Measurements from ENCODE around the gene LCMT2.

LCMT2 gene

GRCh38 chr15:43287254-43287653 lies 43.1 kb downstream of the LCMT2 start:
- no peaks in the 10 kb centered on the region for H3K9me3 ChIP-seq (replicated peaks in 1 of 2; ENCODE audit: control insufficient read depth in 2 of 2, insufficient read depth in 1 of 2, low read depth in 1 of 2, low read length in 2 of 2)
- H3K23ac ChIP-seq (ENCODE audit: low read depth, low read length, poor library complexity): peak overlapping the region; percentile 39
- no peak overlapping the region for H3K18ac ChIP-seq (ENCODE audit: low read length)
- H3K27me3 ChIP-seq (ENCODE audit: control insufficient read depth in 3 of 3, insufficient read depth in 3 of 3, low read depth in 1 of 3, low read length in 3 of 3): peaks cover 0 to 24% (median 3%) of the 10 kb centered on the region in 3 experiments
- H2BK15ac ChIP-seq (ENCODE audit: low read length): peak overlapping the region; percentile 65
- H4K8ac ChIP-seq (ENCODE audit: low read depth, low read length): no peak overlapping the region
- WGBS, 2 donors (ENCODE audit: extremely low coverage in 2 of 2, insufficient read length in 2 of 2, insufficient replicate concordance in 1 of 2): no CpG with 5 or more reads among the region's 15 CpGs
- H3K36me3 ChIP-seq (replicated peaks in 1 of 2; ENCODE audit: control insufficient read depth in 2 of 2, insufficient read depth in 2 of 2, low read length in 2 of 2): no peaks in the 10 kb centered on the region
- peak overlapping the region; percentile 35 for H2AFZ ChIP-seq (ENCODE audit: low read length)
- no peak overlapping the region for H3K27ac ChIP-seq (replicated peaks; ENCODE audit: low read length)
- no peak overlapping the region for H2BK12ac ChIP-seq (ENCODE audit: low read length)
- no peak overlapping the region for H3K4me2 ChIP-seq (ENCODE audit: insufficient read depth, low read length, poor library complexity, severe bottlenecking)
- H2AK5ac ChIP-seq (ENCODE audit: low read depth, low read length): peak overlapping the region; percentile 38
- no peak overlapping the region for H4K91ac ChIP-seq (ENCODE audit: low read depth, low read length, poor library complexity)
- no peaks in the 10 kb centered on the region for H3K79me1 ChIP-seq (ENCODE audit: low read depth, low read length)
- peaks cover 0 to 2% of the 10 kb centered on the region in 2 donors for H3K4me1 ChIP-seq (ENCODE audit: control insufficient read depth in 2 of 2, insufficient read depth in 1 of 2, low read depth in 1 of 2, low read length in 2 of 2)
- H2BK5ac ChIP-seq (ENCODE audit: low read length): no peak overlapping the region
- H3K4ac ChIP-seq (ENCODE audit: low read length): no peak overlapping the region
- H3K9ac ChIP-seq (ENCODE audit: low read depth, low read length, poor library complexity): peak overlapping the region; percentile 15
- no peak for DNase-seq (ENCODE audit: low spot score)
- no peak overlapping the region for H3K14ac ChIP-seq (ENCODE audit: low read length)
- H3K4me3 ChIP-seq (ENCODE audit: low read length in 2 of 2): no peak overlapping the region
- no peak overlapping the region for H2BK120ac ChIP-seq (ENCODE audit: low read depth, low read length)

GRCh38 chr15:43286074-43286473 lies 44.3 kb downstream of the LCMT2 start:
- H3K79me1 ChIP-seq (ENCODE audit: low read depth, low read length): no peaks in the 10 kb centered on the region
- DNase-seq (ENCODE audit: low spot score): no peak
- no peak overlapping the region for H2AK5ac ChIP-seq (ENCODE audit: low read depth, low read length)
- H3K4me3 ChIP-seq (ENCODE audit: low read length in 2 of 2): no peak overlapping the region
- H4K91ac ChIP-seq (ENCODE audit: low read depth, low read length, poor library complexity): no peak overlapping the region
- no peak overlapping the region for H3K9ac ChIP-seq (ENCODE audit: low read depth, low read length, poor library complexity)
- no peak overlapping the region for H2BK120ac ChIP-seq (ENCODE audit: low read depth, low read length)
- no CpG with 5 or more reads among the region's 7 CpGs for WGBS, 2 donors (ENCODE audit: extremely low coverage in 2 of 2, insufficient read length in 2 of 2, insufficient replicate concordance in 1 of 2)
- H3K4ac ChIP-seq (ENCODE audit: low read length): no peak overlapping the region
- H3K4me2 ChIP-seq (ENCODE audit: insufficient read depth, low read length, poor library complexity, severe bottlenecking): no peak overlapping the region
- H3K18ac ChIP-seq (ENCODE audit: low read length): no peak overlapping the region
- H3K23ac ChIP-seq (ENCODE audit: low read depth, low read length, poor library complexity): no peak overlapping the region
- H2BK12ac ChIP-seq (ENCODE audit: low read length): no peak overlapping the region
- H3K27ac ChIP-seq (replicated peaks; ENCODE audit: low read length): no peak overlapping the region
- H3K9me3 ChIP-seq (replicated peaks in 1 of 2; ENCODE audit: control insufficient read depth in 2 of 2, insufficient read depth in 1 of 2, low read depth in 1 of 2, low read length in 2 of 2): no peaks in the 10 kb centered on the region
- no peaks in the 10 kb centered on the region for H3K36me3 ChIP-seq (replicated peaks in 1 of 2; ENCODE audit: control insufficient read depth in 2 of 2, insufficient read depth in 2 of 2, low read length in 2 of 2)
- no peak overlapping the region for H2BK5ac ChIP-seq (ENCODE audit: low read length)
- H2BK15ac ChIP-seq (ENCODE audit: low read length): no peak overlapping the region
- peaks cover 0 to 2% of the 10 kb centered on the region in 2 donors for H3K4me1 ChIP-seq (ENCODE audit: control insufficient read depth in 2 of 2, insufficient read depth in 1 of 2, low read depth in 1 of 2, low read length in 2 of 2)
- H3K27me3 ChIP-seq (ENCODE audit: control insufficient read depth in 3 of 3, insufficient read depth in 3 of 3, low read depth in 1 of 3, low read length in 3 of 3): peaks cover 0 to 13% (median 3%) of the 10 kb centered on the region in 3 experiments
- H3K14ac ChIP-seq (ENCODE audit: low read length): no peak overlapping the region
- no peak overlapping the region for H4K8ac ChIP-seq (ENCODE audit: low read depth, low read length)
- peak overlapping the region; percentile 42 for H2AFZ ChIP-seq (ENCODE audit: low read length)

GRCh38 chr15:43285609-43286037 lies 44.8 kb downstream of the LCMT2 start:
- no peak overlapping the region for H2BK12ac ChIP-seq (ENCODE audit: low read length)
- peak overlapping the region; percentile 42 for H2AFZ ChIP-seq (ENCODE audit: low read length)
- H3K4me2 ChIP-seq (ENCODE audit: insufficient read depth, low read length, poor library complexity, severe bottlenecking): no peak overlapping the region
- no peaks in the 10 kb centered on the region for H3K9me3 ChIP-seq (replicated peaks in 1 of 2; ENCODE audit: control insufficient read depth in 2 of 2, insufficient read depth in 1 of 2, low read depth in 1 of 2, low read length in 2 of 2)
- H3K79me1 ChIP-seq (ENCODE audit: low read depth, low read length): no peaks in the 10 kb centered on the region
- no peak overlapping the region for H3K18ac ChIP-seq (ENCODE audit: low read length)
- no peak overlapping the region for H3K27ac ChIP-seq (replicated peaks; ENCODE audit: low read length)
- H3K4me1 ChIP-seq (ENCODE audit: control insufficient read depth in 2 of 2, insufficient read depth in 1 of 2, low read depth in 1 of 2, low read length in 2 of 2): peaks cover 0 to 2% of the 10 kb centered on the region in 2 donors
- no peak overlapping the region for H3K23ac ChIP-seq (ENCODE audit: low read depth, low read length, poor library complexity)
- no peak overlapping the region for H2BK120ac ChIP-seq (ENCODE audit: low read depth, low read length)
- peak overlapping the region; percentile 26 for H3K9ac ChIP-seq (ENCODE audit: low read depth, low read length, poor library complexity)
- H3K4ac ChIP-seq (ENCODE audit: low read length): no peak overlapping the region
- no peak overlapping the region for H2AK5ac ChIP-seq (ENCODE audit: low read depth, low read length)
- peaks cover 0 to 13% (median 3%) of the 10 kb centered on the region in 3 experiments for H3K27me3 ChIP-seq (ENCODE audit: control insufficient read depth in 3 of 3, insufficient read depth in 3 of 3, low read depth in 1 of 3, low read length in 3 of 3)
- H3K4me3 ChIP-seq (ENCODE audit: low read length in 2 of 2): no peak overlapping the region
- peak; percentile 66 for DNase-seq (ENCODE audit: low spot score)
- H3K36me3 ChIP-seq (replicated peaks in 1 of 2; ENCODE audit: control insufficient read depth in 2 of 2, insufficient read depth in 2 of 2, low read length in 2 of 2): no peaks in the 10 kb centered on the region
- H2BK15ac ChIP-seq (ENCODE audit: low read length): no peak overlapping the region
- no peak overlapping the region for H2BK5ac ChIP-seq (ENCODE audit: low read length)
- H4K8ac ChIP-seq (ENCODE audit: low read depth, low read length): no peak overlapping the region
- no peak overlapping the region for H3K14ac ChIP-seq (ENCODE audit: low read length)
- no CpG with 5 or more reads among the region's 4 CpGs for WGBS, 2 donors (ENCODE audit: extremely low coverage in 2 of 2, insufficient read length in 2 of 2, insufficient replicate concordance in 1 of 2)
- no peak overlapping the region for H4K91ac ChIP-seq (ENCODE audit: low read depth, low read length, poor library complexity)

- DNase-seq (ENCODE audit: low spot score): no peak
- no peak overlapping the region for H2BK120ac ChIP-seq (ENCODE audit: low read depth, low read length)
- H3K9me3 ChIP-seq (replicated peaks in 1 of 2; ENCODE audit: control insufficient read depth in 2 of 2, insufficient read depth in 1 of 2, low read depth in 1 of 2, low read length in 2 of 2): no peaks in the 10 kb centered on the region
- no peak overlapping the region for H2AK5ac ChIP-seq (ENCODE audit: low read depth, low read length)
- no peak overlapping the region for H3K9ac ChIP-seq (ENCODE audit: low read depth, low read length, poor library complexity)
- H3K18ac ChIP-seq (ENCODE audit: low read length): no peak overlapping the region
- H3K4me2 ChIP-seq (ENCODE audit: insufficient read depth, low read length, poor library complexity, severe bottlenecking): no peak overlapping the region
- H2BK5ac ChIP-seq (ENCODE audit: low read length): no peak overlapping the region
- H3K4me3 ChIP-seq (ENCODE audit: low read length in 2 of 2): no peak overlapping the region
- no peak overlapping the region for H3K23ac ChIP-seq (ENCODE audit: low read depth, low read length, poor library complexity)
- H3K14ac ChIP-seq (ENCODE audit: low read length): no peak overlapping the region
- H4K91ac ChIP-seq (ENCODE audit: low read depth, low read length, poor library complexity): no peak overlapping the region
- no peaks in the 10 kb centered on the region for H3K36me3 ChIP-seq (replicated peaks in 1 of 2; ENCODE audit: control insufficient read depth in 2 of 2, insufficient read depth in 2 of 2, low read length in 2 of 2)
- H4K8ac ChIP-seq (ENCODE audit: low read depth, low read length): no peak overlapping the region
- no peak overlapping the region for H3K4ac ChIP-seq (ENCODE audit: low read length)
- H2BK12ac ChIP-seq (ENCODE audit: low read length): no peak overlapping the region
- H3K27ac ChIP-seq (replicated peaks; ENCODE audit: low read length): no peak overlapping the region
- peaks cover 0 to 2% of the 10 kb centered on the region in 2 donors for H3K4me1 ChIP-seq (ENCODE audit: control insufficient read depth in 2 of 2, insufficient read depth in 1 of 2, low read depth in 1 of 2, low read length in 2 of 2)
- no CpG with 5 or more reads among the region's 1 CpG for WGBS, 2 donors (ENCODE audit: extremely low coverage in 2 of 2, insufficient read length in 2 of 2, insufficient replicate concordance in 1 of 2)
- no peak overlapping the region for H2AFZ ChIP-seq (ENCODE audit: low read length)
- no peaks in the 10 kb centered on the region for H3K79me1 ChIP-seq (ENCODE audit: low read depth, low read length)
- peaks cover 0 to 23% (median 3%) of the 10 kb centered on the region in 3 experiments for H3K27me3 ChIP-seq (ENCODE audit: control insufficient read depth in 3 of 3, insufficient read depth in 3 of 3, low read depth in 1 of 3, low read length in 3 of 3)
- no peak overlapping the region for H2BK15ac ChIP-seq (ENCODE audit: low read length)
These were observed 46.8 kb downstream of the LCMT2 start for GRCh38 chr15:43283526-43283925.

All from neuronal stem cell (in vitro differentiated cells).